Nephron (organoid): Measurements from ENCODE around the gene SPINK13.

ENCODE experiments used
- H3K27ac Mint-ChIP-seq, 3 experiments: 2 replicates each; pipeline ENCODE4 v1.8.0; 2020; ENCODE audit warnings: mixed read lengths in 3 of 3, mild to moderate bottlenecking in 2 of 3, moderate library complexity in 1 of 3
- H3K27me3 Mint-ChIP-seq: 2 replicates; pipeline ENCODE4 v1.8.0; 2021; ENCODE audit warnings: low read depth, mild to moderate bottlenecking, moderate library complexity, mixed read lengths
- H3K36me3 Mint-ChIP-seq: 2 replicates; pipeline ENCODE4 v1.8.0; 2020; ENCODE audit warnings: low read depth, mixed read lengths
- H3K4me1 Mint-ChIP-seq: 2 replicates; pipeline ENCODE4 v1.8.0; 2020; ENCODE audit warnings: mixed read lengths
- H3K4me3 Mint-ChIP-seq, 3 experiments: 2 replicates each; pipeline ENCODE4 v1.8.0; 2020; ENCODE audit warnings: mild to moderate bottlenecking in 3 of 3, mixed read lengths in 3 of 3, moderate library complexity in 2 of 3
- H3K9me3 Mint-ChIP-seq: 2 replicates; pipeline ENCODE4 v1.8.0; 2020; ENCODE audit warnings: mixed read lengths
- CTCF ChIP-seq, 3 experiments: fragments of 200-600 bp; sonication (generic); IDR thresholded peaks; one replicate each; pipeline ENCODE4 v1.5.0; 2021; ENCODE audit warnings: antibody characterized with exemption in 3 of 3; ENCODE audit not compliant: unreplicated experiment in 3 of 3

Gene SPINK13

GRCh38 chr5:148306446-148306845 is 37.9 kb downstream of the SPINK13 start:
- peaks cover 10% of the 10 kb centered on the region for H3K9me3 Mint-ChIP-seq
- no peak for TF ChIP-seq CTCF (IDR thresholded peaks at IDR 0.05; ENCODE audit: unreplicated experiment in 3 of 3)
- no peaks in the 10 kb centered on the region for H3K27me3 Mint-ChIP-seq
- no peaks in the 10 kb centered on the region for H3K4me1 Mint-ChIP-seq
- no peak overlapping the region for H3K4me3 Mint-ChIP-seq
- no peak overlapping the region for H3K27ac Mint-ChIP-seq
- H3K36me3 Mint-ChIP-seq, result no peaks in the 10 kb centered on the region

GRCh38 chr5:148309019-148309418 is 40.4 kb downstream of the SPINK13 start:
- Mint-ChIP-seq H3K36me3 (no peaks in the 10 kb centered on the region), H3K4me1 (no peaks in the 10 kb centered on the region), H3K27ac (no peak overlapping the region), H3K9me3 (peaks cover 10% of the 10 kb centered on the region), H3K27me3 (no peaks in the 10 kb centered on the region), H3K4me3 (no peak overlapping the region)
- TF ChIP-seq CTCF (IDR thresholded peaks at IDR 0.05; ENCODE audit: unreplicated experiment in 3 of 3), result no peak

- no peak overlapping the region for H3K4me3 Mint-ChIP-seq
- no peaks in the 10 kb centered on the region for H3K4me1 Mint-ChIP-seq
- H3K27me3 Mint-ChIP-seq, result no peaks in the 10 kb centered on the region
- H3K36me3 Mint-ChIP-seq, result no peaks in the 10 kb centered on the region
- TF ChIP-seq CTCF (IDR thresholded peaks at IDR 0.05; ENCODE audit: unreplicated experiment in 3 of 3), result no peak
- H3K9me3 Mint-ChIP-seq, result peaks cover 10% of the 10 kb centered on the region
- H3K27ac Mint-ChIP-seq, result no peak overlapping the region
Measured at GRCh38 chr5:148309746-148310145, 41.2 kb downstream of the SPINK13 start.

- H3K9me3 Mint-ChIP-seq, result peaks cover 10% of the 10 kb centered on the region
- no peak overlapping the region for H3K27ac Mint-ChIP-seq
- no peaks in the 10 kb centered on the region for H3K4me1 Mint-ChIP-seq
- no peak overlapping the region for H3K4me3 Mint-ChIP-seq
- H3K27me3 Mint-ChIP-seq, result no peaks in the 10 kb centered on the region
- no peak for TF ChIP-seq CTCF (IDR thresholded peaks at IDR 0.05; ENCODE audit: unreplicated experiment in 3 of 3)
- no peaks in the 10 kb centered on the region for H3K36me3 Mint-ChIP-seq
Measured at GRCh38 chr5:148311484-148311883, 42.9 kb downstream of the SPINK13 start.

- peaks cover 10% of the 10 kb centered on the region for H3K9me3 Mint-ChIP-seq
- no peak within 1 kb of the TSS for H3K4me3 Mint-ChIP-seq
- H3K27me3 Mint-ChIP-seq, result no peaks in the 10 kb centered on the region
- no peak within 1 kb of the TSS for H3K27ac Mint-ChIP-seq
- no peak for TF ChIP-seq CTCF (IDR thresholded peaks at IDR 0.05; ENCODE audit: unreplicated experiment in 3 of 3)
- no peaks in the 10 kb centered on the region for H3K4me1 Mint-ChIP-seq
- H3K36me3 Mint-ChIP-seq, result no peaks in the 10 kb centered on the region
Measured at GRCh38 chr5:148312153-148312552, 43.6 kb downstream of the SPINK13 start, which contains the start of gene SPINK7. Gene SPINK7, plus strand, starts transcription at chr5:148312423. Its CDS starts 61 bp downstream, at chr5:148312484.

- H3K36me3 Mint-ChIP-seq, result no peaks in the 10 kb centered on the region
- H3K27me3 Mint-ChIP-seq, result no peaks in the 10 kb centered on the region
- no peak overlapping the region for H3K4me3 Mint-ChIP-seq
- no peak overlapping the region for H3K27ac Mint-ChIP-seq
- no peaks in the 10 kb centered on the region for H3K4me1 Mint-ChIP-seq
- peaks cover 5% of the 10 kb centered on the region for H3K9me3 Mint-ChIP-seq
- no peak for TF ChIP-seq CTCF (IDR thresholded peaks at IDR 0.05; ENCODE audit: unreplicated experiment in 3 of 3)
Measured at GRCh38 chr5:148314187-148314586, 45.6 kb downstream of the SPINK13 start.
